Measurements from ENCODE around the gene SLC7A14.

GRCh38 chr3:170485294-170485693, 100.6 kb downstream of the SLC7A14 start:
- no peak for TF ChIP-seq CTCF (conservative IDR thresholded peaks at IDR 0.05; ENCODE audit: low read depth, low read length)
- no peak for TF ChIP-seq EZH2 (IDR thresholded peaks at IDR 0.05; ENCODE audit: borderline replicate concordance, low read depth, low read length, poor library complexity, severe bottlenecking)

Measured in A673 (cell line).